H1 (cell line): Measurements from ENCODE around the gene COPS6. TPM values are rescaled to one million over a fixed set of nuclear protein-coding genes. Genes with fewer than 3 reads are reported as not detected.

ENCODE experiments used
- CTCF ChIA-PET: fragments of 300-600 bp; sonication (Branson Sonifier 250); formaldehyde crosslinking; loops from one replicate; lab custom pipeline; 2021; ENCODE audit not compliant: partially characterized antibody; lab: Charles Lee
- POLR2A ChIA-PET: fragments of 300-600 bp; sonication (Branson Sonifier 250); formaldehyde crosslinking; loops from one replicate; lab custom pipeline; 2021; ENCODE audit warnings: inconsistent platforms; ENCODE audit not compliant: partially characterized antibody; lab: Charles Lee
- DNase-seq, 2 experiments: peaks; one replicate each; pipeline versions ENCODE4 v3.0.0 to v3.0.0-alpha.2; 2010 to 2022; ENCODE audit warnings: low spot score in 2 of 2, low read depth in 1 of 2, mixed read lengths in 1 of 2
- FAIRE-seq: peaks from 2 replicates; lab custom pipeline; 2011; peaks lifted over from hg19 to GRCh38; lab: Jason Lieb, UNC
- H2AFZ ChIP-seq: 2 replicates; pipeline ENCODE4 v1.8.1; 2012; ENCODE audit warnings: low read length, inconsistent platforms
- H2AK5ac ChIP-seq: 2 replicates; pipeline ENCODE4 v1.6.1; 2013; ENCODE audit warnings: low read depth, low read length
- H2BK120ac ChIP-seq: replicated peaks from 2 replicates; pipeline ENCODE3; 2013; ENCODE audit warnings: low read depth, low read length, inconsistent platforms
- H2BK12ac ChIP-seq: 2 replicates; pipeline ENCODE4 v1.6.1; 2013; ENCODE audit warnings: low read depth, low read length
- H2BK15ac ChIP-seq: 2 replicates; pipeline ENCODE4 v1.6.1; 2013; ENCODE audit warnings: low read length
- H2BK20ac ChIP-seq: 2 replicates; pipeline ENCODE4 v1.6.1; 2013; ENCODE audit warnings: low read length
- H2BK5ac ChIP-seq: 2 replicates; pipeline ENCODE4 v1.6.1; 2013; ENCODE audit warnings: low read depth, low read length
- H3K14ac ChIP-seq: 2 replicates; pipeline ENCODE4 v1.6.1; 2013; ENCODE audit warnings: inconsistent platforms; ENCODE audit not compliant: insufficient read length
- H3K18ac ChIP-seq: 2 replicates; pipeline ENCODE4 v1.6.1; 2013; ENCODE audit warnings: low read length; ENCODE audit errors: extremely low read depth
- H3K23ac ChIP-seq: 2 replicates; pipeline ENCODE4 v1.6.1; 2013; ENCODE audit warnings: inconsistent platforms; ENCODE audit not compliant: insufficient read length
- H3K23me2 ChIP-seq: 2 replicates; pipeline ENCODE4 v1.6.1; 2013; ENCODE audit warnings: low read depth, low read length
- H3K27ac ChIP-seq: 2 replicates; pipeline ENCODE4 v1.6.1; 2011; ENCODE audit warnings: low read depth, low read length, inconsistent platforms
- H3K27me3 ChIP-seq, 4 experiments: replicated peaks in 1 of 4; 1 replicate in 1 of 4; 2 replicates in 3 of 4; pipeline versions ENCODE4 v1.6.1 to v1.8.1; 2011 to 2013; ENCODE audit warnings: low read length in 3 of 4, mild to moderate bottlenecking in 3 of 4, inconsistent platforms in 2 of 4, mixed read lengths in 2 of 4, moderate library complexity in 1 of 4; ENCODE audit not compliant: control insufficient read depth in 3 of 4, insufficient read depth in 3 of 4; ENCODE audit errors: extremely low read depth in 1 of 4
- H3K36me3 ChIP-seq, 4 experiments: 2 replicates each; pipeline versions ENCODE4 v1.6.1 to v1.8.1; 2011 to 2013; ENCODE audit warnings: mild to moderate bottlenecking in 4 of 4, low read length in 3 of 4, moderate library complexity in 2 of 4, control low read depth in 1 of 4, inconsistent platforms in 1 of 4; ENCODE audit not compliant: insufficient read depth in 4 of 4, control insufficient read depth in 2 of 4
- H3K4ac ChIP-seq: replicated peaks from 2 replicates; pipeline ENCODE3; 2013; ENCODE audit warnings: low read length, low read depth, mixed read lengths, inconsistent platforms; ENCODE audit not compliant: insufficient read length
- H3K4me1 ChIP-seq, 4 experiments: replicated peaks in 1 of 4; 1 replicate in 1 of 4; 2 replicates in 3 of 4; pipeline versions ENCODE4 v1.6.1 to v1.8.1; 2011 to 2013; ENCODE audit warnings: low read length in 3 of 4, inconsistent platforms in 2 of 4, mixed read lengths in 1 of 4; ENCODE audit not compliant: insufficient read depth in 4 of 4, control insufficient read depth in 3 of 4
- H3K4me2 ChIP-seq, 2 experiments: 2 replicates each; pipeline versions ENCODE4 v1.6.1 to v1.8.1; 2011 to 2013; ENCODE audit warnings: low read depth in 2 of 2, low read length in 2 of 2, control low read depth in 1 of 2, inconsistent platforms in 1 of 2, mild to moderate bottlenecking in 1 of 2; ENCODE audit not compliant: insufficient read depth in 1 of 2
- H3K4me3 ChIP-seq, 4 experiments: fragments of 200-600, 300-600 bp in 1 of 4; sonication (generic), shearing (Covaris generic), sonication (Bioruptor Twin) in 1 of 4; 2 replicates each; pipeline versions ENCODE4 v1.5.1 to v1.8.1; 2011 to 2016; ENCODE audit warnings: low read length in 4 of 4, low read depth in 3 of 4, control low read depth in 2 of 4, inconsistent platforms in 2 of 4, mild to moderate bottlenecking in 2 of 4, mixed read lengths in 1 of 4, moderate library complexity in 1 of 4; ENCODE audit not compliant: insufficient read depth in 2 of 4; ENCODE audit errors: extremely low read depth in 1 of 4
- H3K56ac ChIP-seq: replicated peaks from 2 replicates; pipeline ENCODE3; 2013; ENCODE audit warnings: low read depth, mild to moderate bottlenecking, mixed read lengths, low read length, inconsistent platforms; ENCODE audit not compliant: insufficient read length
- H3K79me1 ChIP-seq: 2 replicates; pipeline ENCODE4 v1.6.1; 2013; ENCODE audit warnings: low read depth, low read length, control low read depth
- H3K79me2 ChIP-seq, 2 experiments: 2 replicates each; pipeline versions ENCODE4 v1.6.1 to v1.8.1; 2012 to 2013; ENCODE audit warnings: low read length in 2 of 2, mild to moderate bottlenecking in 2 of 2, inconsistent platforms in 1 of 2; ENCODE audit not compliant: insufficient read depth in 2 of 2, control insufficient read depth in 1 of 2
- H3K9ac ChIP-seq, 4 experiments: replicated peaks in 1 of 4; 1 replicate in 1 of 4; 2 replicates in 3 of 4; pipeline versions ENCODE4 v1.6.1 to v1.8.1; 2011 to 2013; ENCODE audit warnings: low read depth in 3 of 4, low read length in 3 of 4, control low read depth in 2 of 4, mild to moderate bottlenecking in 2 of 4, moderate library complexity in 2 of 4, inconsistent platforms in 1 of 4; ENCODE audit errors: extremely low read depth in 1 of 4
- H3K9me3 ChIP-seq, 2 experiments: 2 replicates each; pipeline versions ENCODE4 v1.6.1 to v1.8.1; 2012 to 2013; ENCODE audit warnings: mild to moderate bottlenecking in 2 of 2, moderate library complexity in 2 of 2, control low read depth in 1 of 2, inconsistent platforms in 1 of 2, low read depth in 1 of 2, low read length in 1 of 2, mixed read lengths in 1 of 2; ENCODE audit not compliant: insufficient read depth in 2 of 2
- H4K20me1 ChIP-seq, 2 experiments: replicated peaks in 1 of 2; 2 replicates each; pipeline versions ENCODE3 to v1.8.1; 2011 to 2013; ENCODE audit warnings: inconsistent platforms in 2 of 2, low read length in 2 of 2, mild to moderate bottlenecking in 1 of 2; ENCODE audit not compliant: insufficient read depth in 2 of 2, control insufficient read depth in 1 of 2
- H4K5ac ChIP-seq: 2 replicates; pipeline ENCODE4 v1.6.1; 2013; ENCODE audit warnings: low read length, low read depth, mixed read lengths, inconsistent platforms; ENCODE audit not compliant: insufficient read length
- H4K8ac ChIP-seq: 2 replicates; pipeline ENCODE4 v1.8.0; 2013; ENCODE audit warnings: mild to moderate bottlenecking, moderate library complexity, low read length, inconsistent platforms; ENCODE audit not compliant: insufficient read depth; ENCODE audit errors: extremely low read depth
- H4K91ac ChIP-seq: replicated peaks from 2 replicates; pipeline ENCODE3; 2013; ENCODE audit warnings: low read length, mixed read lengths, inconsistent platforms; ENCODE audit not compliant: insufficient read length
- CBX5 ChIP-seq: fragments of 300-800, 300-1000 bp; sonication (generic); IDR thresholded peaks from 2 replicates; pipeline ENCODE4 v1.7.1; 2016; ENCODE audit warnings: antibody characterized with exemption, low read length, low read depth
- POLR2AphosphoS5 ChIP-seq: IDR thresholded peaks from 2 replicates; pipeline ENCODE4 v1.6.1; 2011; ENCODE audit warnings: low read depth, low read length
- WGBS, 2 experiments: shearing (Covaris generic) in 1 of 2; methylation state at CpG; one replicate each; pipeline versions ENCODE4 v1.1.6 to v1.1.7; 2013 to 2015; ENCODE audit warnings: low lambda C conversion rate in 2 of 2, mixed read lengths in 2 of 2, inconsistent platforms in 1 of 2, low coverage in 1 of 2, missing lambda C conversion rate in 1 of 2; ENCODE audit not compliant: insufficient replicate concordance in 2 of 2, insufficient coverage in 1 of 2, insufficient read length in 1 of 2; ENCODE audit errors: extremely low coverage in 1 of 2, missing lambda C conversion rate in 1 of 2; 5-methylcytosine and 5-hydroxymethylcytosine counted together
- polyA plus RNA-seq, 7 experiments: library from polyadenylated mRNA; depleted of rRNA in 3 of 7; stranded (reverse) in 5 of 7; unstranded in 2 of 7; fragments of >200 nt in 5 of 7; fragments of 200-250 nt in 2 of 7; gene quantifications; 1 replicate in 5 of 7; 2 replicates in 1 of 7; 4 replicates in 1 of 7; pipeline versions ENCODE4 v1.2.1 to v1.2.3, GENCODE V29; 2011 to 2013; ENCODE audit warnings: missing spikeins in 2 of 7, mixed read lengths in 2 of 7
- total RNA-seq: library from RNA; stranded (reverse); fragmentation: NEBNext Ultra II Directional; extraction: Animal tissue kit (Norgen Biotek cat#: 25700); gene quantifications from 2 replicates; pipeline ENCODE4 v1.2.1, GENCODE V29; 2021

The COPS6 gene
- total and polyA plus RNA-seq, 2 of the 8 experiments (the other 6 are each of a cell fraction or from before 2014, with no cell fraction given): 127 to 225 TPM

GRCh38 chr7:100107125-100107737, 18.5 kb downstream of the COPS6 start:
- POLR2A ChIA-PET: interaction anchor here (0.6 to 20.0 kb wide), 3 partner anchors 10 to 39 kb away, joined by 4 to 722 read pairs (median 414); partner anchors contain the start of genes CNPY4, COPS6, MBLAC1 and TAF6
- H3K9ac ChIP-seq: no peak overlapping the region

More at GRCh38 chr7:100107125-100107737, 18.5 kb downstream of the COPS6 start:
- TF ChIP-seq POLR2AphosphoS5 (peak; percentile 22; the same call in 1 of the 2 replicates), CBX5 (no peak)
- Histone ChIP-seq H3K4me3 (no peak overlapping the region), H3K23me2 (no peaks in the 10 kb centered on the region), H2AFZ (no peak overlapping the region), H4K91ac (no peak overlapping the region), H2BK120ac (no peak overlapping the region), H3K79me1 (no peaks in the 10 kb centered on the region; the same call in 1 of the 2 replicates), H2BK20ac (no peak overlapping the region), H4K5ac (no peak overlapping the region), H3K18ac (no peak overlapping the region), H2BK12ac (no peak overlapping the region), H2AK5ac (no peak overlapping the region), H3K4me2 (no peak overlapping the region), H3K27me3 (no peaks in the 10 kb centered on the region), H4K20me1 (peaks cover 5% of the 10 kb centered on the region in 2 experiments), H2BK15ac (no peak overlapping the region), H3K27ac (no peak overlapping the region), H2BK5ac (no peak overlapping the region), H3K79me2 (0 out of 4 replicates have a peak, but pooled peaks cover 0 to 6% of the 10 kb centered on the region in 2 experiments), H3K56ac (no peak overlapping the region), H3K9me3 (no peaks in the 10 kb centered on the region), H3K14ac (no peak overlapping the region), H4K8ac (no peak overlapping the region), H3K4me1 (no peaks in the 10 kb centered on the region; a peak in 2 of 7 replicates), H3K4ac (no peak overlapping the region), H3K36me3 (peaks cover 9 to 56% (median 38%) of the 10 kb centered on the region in 4 experiments; a peak in 7 of 8 replicates), H3K23ac (no peak overlapping the region)
- WGBS, 2 experiments: 96% methylated on average over 21 of the region's 25 CpGs; no CpG with 5 or more reads in 1 of the 2 experiments
- FAIRE-seq (no peak), DNase-seq (no peak)
- CTCF ChIA-PET: no interaction called here
